ENCODE measurements around the gene ARHGAP35. TPM values are rescaled to one million over a fixed set of nuclear protein-coding genes. Genes with fewer than 3 reads are reported as not detected.
A peak's percentile ranks its signal among the peaks of the same experiment; 100 is the strongest.

The ARHGAP35 gene
- total RNA-seq (2014; rRNA removed; shearing (Covaris generic)) (49.4 and 57.7 TPM in 2 replicates), polyA plus RNA-seq (2016; fragmentation: Nextera tagmentation; extraction: Ambion mirVana) (13.6 and 14.4 TPM in 2 replicates)
- long read RNA-seq, partial matches to known transcripts = 0 of 7 reads
- long read RNA-seq, other reads (novel, unspliced or antisense) = 7 of 7 reads

DNA sequence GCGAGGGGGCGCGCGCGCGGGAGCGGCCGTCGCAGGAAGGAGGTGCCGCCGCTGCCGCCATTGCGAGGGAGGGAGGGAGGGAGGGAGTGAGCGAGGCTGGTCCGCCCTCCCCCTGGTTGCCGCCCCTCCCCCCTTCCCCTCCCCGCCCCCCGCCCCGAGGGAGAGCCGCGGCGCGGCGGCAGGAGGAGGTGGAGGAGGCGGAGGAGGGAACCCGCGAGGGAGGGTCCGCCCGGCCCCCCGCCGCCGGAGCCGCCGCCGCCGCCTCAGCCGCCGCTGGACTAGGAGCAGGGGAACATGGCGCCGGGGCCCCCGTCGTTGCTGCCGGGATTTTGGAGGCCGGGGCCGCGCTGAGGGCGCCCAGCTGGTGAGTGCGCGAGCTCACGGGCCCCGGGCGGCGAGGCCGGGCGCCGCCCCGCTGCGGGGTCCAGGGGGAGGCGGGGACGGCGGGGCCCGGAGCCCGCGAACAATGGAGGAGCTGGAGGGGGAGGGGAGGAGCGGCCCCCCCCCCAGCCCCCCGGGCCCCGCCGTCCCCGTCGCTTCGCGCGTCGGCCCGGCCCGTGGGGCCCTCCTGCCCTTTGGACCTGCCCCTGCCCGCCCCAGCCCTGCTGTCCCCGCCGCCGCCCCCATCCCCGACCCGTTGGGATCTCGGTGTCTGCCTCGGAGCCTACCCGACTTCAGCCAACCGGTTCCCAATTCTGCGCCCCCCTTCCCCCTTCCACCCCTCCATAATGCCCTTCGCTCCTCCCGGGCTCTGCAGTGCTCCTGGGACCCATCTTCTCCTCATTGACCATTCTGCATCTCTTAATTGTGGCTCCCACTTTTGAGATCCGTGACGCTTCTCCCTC, at the start of gene ARHGAP35:
TSS of gene ARHGAP35 (plus strand) at position 152 of the 845 bp plus-strand sequence. CDS start 57,679 bp downstream, outside the sequence.
- DNase-seq (ENCODE audit: low spot score) = peak; percentile 75

More for the DNA sequence above, at the start of gene ARHGAP35:
- Mint-ChIP-seq H3K9me3 (no peaks in the 10 kb centered on the region; the same call in 2 of the 3 replicates), H3K36me3 (ENCODE audit: low read depth) (peaks cover 5% of the 10 kb centered on the region; the same call in 1 of the 3 replicates), H3K4me3 (peak within 1 kb of the TSS; percentile 77), H3K27me3 (ENCODE audit: insufficient read depth, low read depth, poor library complexity) (peaks cover 11% of the 10 kb centered on the region), H3K4me1 (peaks cover 19% of the 10 kb centered on the region), H3K27ac (peak within 1 kb of the TSS; percentile 96)
- Histone ChIP-seq H3K79me2 (replicated peaks; ENCODE audit: insufficient read depth) (peaks cover 64% of the 10 kb centered on the region), H2AFZ (no peak within 1 kb of the TSS; the same call in 1 of the 2 replicates), H3K9me2 (ENCODE audit: insufficient read depth) (no peaks in the 10 kb centered on the region), H3K27me3 (ENCODE audit: insufficient read depth) (no peaks in the 10 kb centered on the region), H3K4me2 (peak within 1 kb of the TSS; percentile 100), H3K4me3 (peak within 1 kb of the TSS; percentile 95), H3F3A (replicated peaks; ENCODE audit: low read depth) (peaks cover 39% of the 10 kb centered on the region), H4K20me1 (replicated peaks; ENCODE audit: insufficient read depth) (peaks cover 30% of the 10 kb centered on the region), H3K36me3 (ENCODE audit: insufficient read depth) (no peaks in the 10 kb centered on the region), H3K4me1 (ENCODE audit: insufficient read depth) (peaks cover 47% of the 10 kb centered on the region), H3K27ac (ENCODE audit: low read depth) (peak within 1 kb of the TSS; percentile 97)
- ATAC-seq = peak; percentile 5
- TF ChIP-seq, protein P1, sequence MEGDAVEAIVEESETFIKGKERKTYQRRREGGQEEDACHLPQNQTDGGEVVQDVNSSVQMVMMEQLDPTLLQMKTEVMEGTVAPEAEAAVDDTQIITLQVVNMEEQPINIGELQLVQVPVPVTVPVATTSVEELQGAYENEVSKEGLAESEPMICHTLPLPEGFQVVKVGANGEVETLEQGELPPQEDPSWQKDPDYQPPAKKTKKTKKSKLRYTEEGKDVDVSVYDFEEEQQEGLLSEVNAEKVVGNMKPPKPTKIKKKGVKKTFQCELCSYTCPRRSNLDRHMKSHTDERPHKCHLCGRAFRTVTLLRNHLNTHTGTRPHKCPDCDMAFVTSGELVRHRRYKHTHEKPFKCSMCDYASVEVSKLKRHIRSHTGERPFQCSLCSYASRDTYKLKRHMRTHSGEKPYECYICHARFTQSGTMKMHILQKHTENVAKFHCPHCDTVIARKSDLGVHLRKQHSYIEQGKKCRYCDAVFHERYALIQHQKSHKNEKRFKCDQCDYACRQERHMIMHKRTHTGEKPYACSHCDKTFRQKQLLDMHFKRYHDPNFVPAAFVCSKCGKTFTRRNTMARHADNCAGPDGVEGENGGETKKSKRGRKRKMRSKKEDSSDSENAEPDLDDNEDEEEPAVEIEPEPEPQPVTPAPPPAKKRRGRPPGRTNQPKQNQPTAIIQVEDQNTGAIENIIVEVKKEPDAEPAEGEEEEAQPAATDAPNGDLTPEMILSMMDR (conservative IDR thresholded peaks at IDR 0.05; ENCODE audit: low read depth in 2 of 2) = no peak
- TF ChIP-seq, protein P2, sequence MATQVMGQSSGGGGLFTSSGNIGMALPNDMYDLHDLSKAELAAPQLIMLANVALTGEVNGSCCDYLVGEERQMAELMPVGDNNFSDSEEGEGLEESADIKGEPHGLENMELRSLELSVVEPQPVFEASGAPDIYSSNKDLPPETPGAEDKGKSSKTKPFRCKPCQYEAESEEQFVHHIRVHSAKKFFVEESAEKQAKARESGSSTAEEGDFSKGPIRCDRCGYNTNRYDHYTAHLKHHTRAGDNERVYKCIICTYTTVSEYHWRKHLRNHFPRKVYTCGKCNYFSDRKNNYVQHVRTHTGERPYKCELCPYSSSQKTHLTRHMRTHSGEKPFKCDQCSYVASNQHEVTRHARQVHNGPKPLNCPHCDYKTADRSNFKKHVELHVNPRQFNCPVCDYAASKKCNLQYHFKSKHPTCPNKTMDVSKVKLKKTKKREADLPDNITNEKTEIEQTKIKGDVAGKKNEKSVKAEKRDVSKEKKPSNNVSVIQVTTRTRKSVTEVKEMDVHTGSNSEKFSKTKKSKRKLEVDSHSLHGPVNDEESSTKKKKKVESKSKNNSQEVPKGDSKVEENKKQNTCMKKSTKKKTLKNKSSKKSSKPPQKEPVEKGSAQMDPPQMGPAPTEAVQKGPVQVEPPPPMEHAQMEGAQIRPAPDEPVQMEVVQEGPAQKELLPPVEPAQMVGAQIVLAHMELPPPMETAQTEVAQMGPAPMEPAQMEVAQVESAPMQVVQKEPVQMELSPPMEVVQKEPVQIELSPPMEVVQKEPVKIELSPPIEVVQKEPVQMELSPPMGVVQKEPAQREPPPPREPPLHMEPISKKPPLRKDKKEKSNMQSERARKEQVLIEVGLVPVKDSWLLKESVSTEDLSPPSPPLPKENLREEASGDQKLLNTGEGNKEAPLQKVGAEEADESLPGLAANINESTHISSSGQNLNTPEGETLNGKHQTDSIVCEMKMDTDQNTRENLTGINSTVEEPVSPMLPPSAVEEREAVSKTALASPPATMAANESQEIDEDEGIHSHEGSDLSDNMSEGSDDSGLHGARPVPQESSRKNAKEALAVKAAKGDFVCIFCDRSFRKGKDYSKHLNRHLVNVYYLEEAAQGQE (IDR thresholded peaks at IDR 0.05; ENCODE audit: unreplicated experiment) = no peak
- TF ChIP-seq ZNF114 (CRISPR knock-in tag; IDR thresholded peaks at IDR 0.05) (no peak), ZNF331 (CRISPR knock-in tag; IDR thresholded peaks at IDR 0.05; ENCODE audit: low read depth) (no peak), CREB1 (CRISPR knock-in tag; IDR thresholded peaks at IDR 0.05; ENCODE audit: low read depth) (no peak), STAT1 (IDR thresholded peaks at IDR 0.05; ENCODE audit: unreplicated experiment) (no peak), EZH2 (IDR thresholded peaks at IDR 0.05; ENCODE audit: low read depth, unreplicated experiment) (no peak)
- TF ChIP-seq, protein P3, sequence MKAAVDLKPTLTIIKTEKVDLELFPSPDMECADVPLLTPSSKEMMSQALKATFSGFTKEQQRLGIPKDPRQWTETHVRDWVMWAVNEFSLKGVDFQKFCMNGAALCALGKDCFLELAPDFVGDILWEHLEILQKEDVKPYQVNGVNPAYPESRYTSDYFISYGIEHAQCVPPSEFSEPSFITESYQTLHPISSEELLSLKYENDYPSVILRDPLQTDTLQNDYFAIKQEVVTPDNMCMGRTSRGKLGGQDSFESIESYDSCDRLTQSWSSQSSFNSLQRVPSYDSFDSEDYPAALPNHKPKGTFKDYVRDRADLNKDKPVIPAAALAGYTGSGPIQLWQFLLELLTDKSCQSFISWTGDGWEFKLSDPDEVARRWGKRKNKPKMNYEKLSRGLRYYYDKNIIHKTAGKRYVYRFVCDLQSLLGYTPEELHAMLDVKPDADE (IDR thresholded peaks at IDR 0.05) = no peak
- TF ChIP-seq, protein P4, sequence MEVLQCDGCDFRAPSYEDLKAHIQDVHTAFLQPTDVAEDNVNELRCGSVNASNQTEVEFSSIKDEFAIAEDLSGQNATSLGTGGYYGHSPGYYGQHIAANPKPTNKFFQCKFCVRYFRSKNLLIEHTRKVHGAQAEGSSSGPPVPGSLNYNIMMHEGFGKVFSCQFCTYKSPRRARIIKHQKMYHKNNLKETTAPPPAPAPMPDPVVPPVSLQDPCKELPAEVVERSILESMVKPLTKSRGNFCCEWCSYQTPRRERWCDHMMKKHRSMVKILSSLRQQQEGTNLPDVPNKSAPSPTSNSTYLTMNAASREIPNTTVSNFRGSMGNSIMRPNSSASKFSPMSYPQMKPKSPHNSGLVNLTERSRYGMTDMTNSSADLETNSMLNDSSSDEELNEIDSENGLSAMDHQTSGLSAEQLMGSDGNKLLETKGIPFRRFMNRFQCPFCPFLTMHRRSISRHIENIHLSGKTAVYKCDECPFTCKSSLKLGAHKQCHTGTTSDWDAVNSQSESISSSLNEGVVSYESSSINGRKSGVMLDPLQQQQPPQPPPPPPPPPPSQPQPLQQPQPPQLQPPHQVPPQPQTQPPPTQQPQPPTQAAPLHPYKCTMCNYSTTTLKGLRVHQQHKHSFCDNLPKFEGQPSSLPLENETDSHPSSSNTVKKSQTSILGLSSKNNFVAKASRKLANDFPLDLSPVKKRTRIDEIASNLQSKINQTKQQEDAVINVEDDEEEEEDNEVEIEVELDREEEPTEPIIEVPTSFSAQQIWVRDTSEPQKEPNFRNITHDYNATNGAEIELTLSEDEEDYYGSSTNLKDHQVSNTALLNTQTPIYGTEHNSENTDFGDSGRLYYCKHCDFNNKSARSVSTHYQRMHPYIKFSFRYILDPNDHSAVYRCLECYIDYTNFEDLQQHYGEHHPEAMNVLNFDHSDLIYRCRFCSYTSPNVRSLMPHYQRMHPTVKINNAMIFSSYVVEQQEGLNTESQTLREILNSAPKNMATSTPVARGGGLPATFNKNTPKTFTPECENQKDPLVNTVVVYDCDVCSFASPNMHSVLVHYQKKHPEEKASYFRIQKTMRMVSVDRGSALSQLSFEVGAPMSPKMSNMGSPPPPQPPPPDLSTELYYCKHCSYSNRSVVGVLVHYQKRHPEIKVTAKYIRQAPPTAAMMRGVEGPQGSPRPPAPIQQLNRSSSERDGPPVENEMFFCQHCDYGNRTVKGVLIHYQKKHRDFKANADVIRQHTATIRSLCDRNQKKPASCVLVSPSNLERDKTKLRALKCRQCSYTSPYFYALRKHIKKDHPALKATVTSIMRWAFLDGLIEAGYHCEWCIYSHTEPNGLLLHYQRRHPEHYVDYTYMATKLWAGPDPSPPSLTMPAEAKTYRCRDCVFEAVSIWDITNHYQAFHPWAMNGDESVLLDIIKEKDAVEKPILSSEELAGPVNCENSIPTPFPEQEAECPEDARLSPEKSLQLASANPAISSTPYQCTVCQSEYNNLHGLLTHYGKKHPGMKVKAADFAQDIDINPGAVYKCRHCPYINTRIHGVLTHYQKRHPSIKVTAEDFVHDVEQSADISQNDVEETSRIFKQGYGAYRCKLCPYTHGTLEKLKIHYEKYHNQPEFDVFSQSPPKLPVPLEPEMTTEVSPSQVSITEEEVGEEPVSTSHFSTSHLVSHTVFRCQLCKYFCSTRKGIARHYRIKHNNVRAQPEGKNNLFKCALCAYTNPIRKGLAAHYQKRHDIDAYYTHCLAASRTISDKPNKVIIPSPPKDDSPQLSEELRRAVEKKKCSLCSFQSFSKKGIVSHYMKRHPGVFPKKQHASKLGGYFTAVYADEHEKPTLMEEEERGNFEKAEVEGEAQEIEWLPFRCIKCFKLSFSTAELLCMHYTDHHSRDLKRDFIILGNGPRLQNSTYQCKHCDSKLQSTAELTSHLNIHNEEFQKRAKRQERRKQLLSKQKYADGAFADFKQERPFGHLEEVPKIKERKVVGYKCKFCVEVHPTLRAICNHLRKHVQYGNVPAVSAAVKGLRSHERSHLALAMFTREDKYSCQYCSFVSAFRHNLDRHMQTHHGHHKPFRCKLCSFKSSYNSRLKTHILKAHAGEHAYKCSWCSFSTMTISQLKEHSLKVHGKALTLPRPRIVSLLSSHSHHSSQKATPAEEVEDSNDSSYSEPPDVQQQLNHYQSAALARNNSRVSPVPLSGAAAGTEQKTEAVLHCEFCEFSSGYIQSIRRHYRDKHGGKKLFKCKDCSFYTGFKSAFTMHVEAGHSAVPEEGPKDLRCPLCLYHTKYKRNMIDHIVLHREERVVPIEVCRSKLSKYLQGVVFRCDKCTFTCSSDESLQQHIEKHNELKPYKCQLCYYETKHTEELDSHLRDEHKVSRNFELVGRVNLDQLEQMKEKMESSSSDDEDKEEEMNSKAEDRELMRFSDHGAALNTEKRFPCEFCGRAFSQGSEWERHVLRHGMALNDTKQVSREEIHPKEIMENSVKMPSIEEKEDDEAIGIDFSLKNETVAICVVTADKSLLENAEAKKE (CRISPR knock-in tag; IDR thresholded peaks at IDR 0.05) = no peak
